ENCODE measurements around the gene TNMD. TPM values are rescaled to one million over a fixed set of nuclear protein-coding genes. Genes with fewer than 3 reads are reported as not detected.
A peak's percentile ranks its signal among the peaks of the same experiment; 100 is the strongest.

The TNMD gene
- total RNA-seq, 4 donors from 2014 or later, result 0.84 to 1.8 (median 0.99) TPM

DNA sequence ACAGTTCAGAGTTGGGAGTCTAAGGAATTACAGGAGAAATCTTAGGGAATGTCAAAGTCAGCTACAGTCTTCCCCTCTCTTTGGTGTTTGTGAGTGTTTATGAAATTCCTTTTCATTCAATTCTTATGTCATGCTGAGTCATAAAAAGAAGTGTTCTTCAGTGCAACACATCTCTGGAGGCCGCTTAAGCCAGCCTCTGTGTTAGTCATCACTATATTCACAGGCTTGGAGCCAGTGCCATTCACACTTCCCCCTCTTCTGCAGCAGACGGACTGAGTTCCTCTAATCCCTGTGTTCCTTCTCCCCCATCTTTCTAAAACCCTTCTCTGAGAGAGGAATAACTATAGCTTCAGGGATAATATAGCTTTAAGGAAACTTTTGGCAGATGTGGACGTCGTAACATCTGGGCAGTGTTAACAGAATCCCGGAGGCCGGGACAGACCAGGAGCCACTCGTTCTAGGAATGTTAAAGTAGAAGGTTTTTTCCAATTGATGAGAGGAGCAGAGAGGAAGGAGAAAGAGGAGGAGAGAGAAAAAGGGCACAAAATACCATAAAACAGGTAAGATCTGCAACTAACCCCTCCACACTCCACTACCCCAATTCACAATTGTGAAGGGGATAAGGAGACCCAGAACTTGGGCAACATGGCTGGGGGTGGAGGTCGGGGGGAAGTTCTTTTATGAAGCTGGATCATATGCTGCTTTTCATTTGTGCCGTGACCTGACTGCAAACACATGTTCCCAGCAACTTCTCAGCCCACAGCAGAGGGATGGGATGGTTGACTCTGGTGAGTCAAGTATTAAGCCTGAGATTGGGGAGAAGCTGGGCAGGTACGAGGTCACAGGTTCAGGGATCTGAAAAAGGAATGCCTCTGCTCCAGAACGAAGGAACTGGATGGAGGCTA is 59.5 kb downstream of the TNMD start, which contains the start of gene SRPX2:
Gene SRPX2 (plus strand): TSS at position 244 of the 905 bp plus-strand sequence. CDS start 2,124 bp downstream, outside the sequence.
- intact Hi-C loops (cut with DNase I; ENCODE audit: low total_unique reads), result no loop called here
- TF ChIP-seq POLR2A (IDR thresholded peaks at IDR 0.05), result no peak
- WGBS, 2 donors, result 27 to 36% methylated on average over 11 of the region's 11 CpGs
- H3K4me3 ChIP-seq (ENCODE audit: low read depth, poor library complexity, severe bottlenecking), result no peak within 1 kb of the TSS
- peak in 1 of 2 donors; percentile 45 for DNase-seq (ENCODE audit: low spot score in 2 of 2)

DNA sequence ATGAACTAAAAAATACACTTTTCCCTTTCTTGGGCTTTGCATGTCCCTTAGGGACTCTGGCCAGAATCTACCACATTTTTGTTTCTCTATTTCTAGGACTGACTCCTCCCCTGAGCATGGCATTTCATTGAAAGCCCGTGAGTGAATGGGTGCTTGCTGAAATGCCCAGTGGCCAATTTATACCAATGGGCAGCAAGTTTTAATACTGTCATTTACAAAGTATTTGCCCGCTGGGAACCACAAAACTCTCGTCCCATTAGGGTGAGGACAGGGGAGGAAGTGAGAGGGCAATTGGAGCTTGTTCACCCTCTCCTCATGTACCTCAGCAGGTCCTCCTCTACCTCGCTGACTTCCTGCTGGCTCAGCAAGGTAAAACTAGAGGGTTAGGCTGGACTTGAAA is 60.4 kb downstream of the TNMD start:
- DNase-seq (ENCODE audit: low spot score in 2 of 2), result no peak
- TF ChIP-seq POLR2A (IDR thresholded peaks at IDR 0.05), result no peak
- TF ChIP-seq, protein P1, sequence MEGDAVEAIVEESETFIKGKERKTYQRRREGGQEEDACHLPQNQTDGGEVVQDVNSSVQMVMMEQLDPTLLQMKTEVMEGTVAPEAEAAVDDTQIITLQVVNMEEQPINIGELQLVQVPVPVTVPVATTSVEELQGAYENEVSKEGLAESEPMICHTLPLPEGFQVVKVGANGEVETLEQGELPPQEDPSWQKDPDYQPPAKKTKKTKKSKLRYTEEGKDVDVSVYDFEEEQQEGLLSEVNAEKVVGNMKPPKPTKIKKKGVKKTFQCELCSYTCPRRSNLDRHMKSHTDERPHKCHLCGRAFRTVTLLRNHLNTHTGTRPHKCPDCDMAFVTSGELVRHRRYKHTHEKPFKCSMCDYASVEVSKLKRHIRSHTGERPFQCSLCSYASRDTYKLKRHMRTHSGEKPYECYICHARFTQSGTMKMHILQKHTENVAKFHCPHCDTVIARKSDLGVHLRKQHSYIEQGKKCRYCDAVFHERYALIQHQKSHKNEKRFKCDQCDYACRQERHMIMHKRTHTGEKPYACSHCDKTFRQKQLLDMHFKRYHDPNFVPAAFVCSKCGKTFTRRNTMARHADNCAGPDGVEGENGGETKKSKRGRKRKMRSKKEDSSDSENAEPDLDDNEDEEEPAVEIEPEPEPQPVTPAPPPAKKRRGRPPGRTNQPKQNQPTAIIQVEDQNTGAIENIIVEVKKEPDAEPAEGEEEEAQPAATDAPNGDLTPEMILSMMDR (IDR thresholded peaks at IDR 0.05), result no peak
- intact Hi-C loops (cut with DNase I; ENCODE audit: low total_unique reads), result no loop called here
- H3K4me3 ChIP-seq (ENCODE audit: low read depth, poor library complexity, severe bottlenecking), result no peak overlapping the region
- WGBS, 2 donors, result 52 to 80% methylated on average over 4 of the region's 4 CpGs

GRCh38 chrX:100647095-100647494 is 62.4 kb downstream of the TNMD start:
- intact Hi-C loops (cut with DNase I; ENCODE audit: low total_unique reads), result no loop called here
- TF ChIP-seq, protein P1 (IDR thresholded peaks at IDR 0.05), result no peak
- TF ChIP-seq POLR2A (IDR thresholded peaks at IDR 0.05), result no peak
- no peak for DNase-seq (ENCODE audit: low spot score in 2 of 2)
- no peak overlapping the region for H3K4me3 ChIP-seq (ENCODE audit: low read depth, poor library complexity, severe bottlenecking)
- 12 to 78% methylated on average over 1 of the region's 1 CpG for WGBS, 2 donors

GRCh38 chrX:100647739-100648138 is 63.0 kb downstream of the TNMD start:
- H3K4me3 ChIP-seq (ENCODE audit: low read depth, poor library complexity, severe bottlenecking), result no peak overlapping the region
- no peak for DNase-seq (ENCODE audit: low spot score in 2 of 2)
- 69 to 93% methylated on average over 2 of the region's 2 CpGs for WGBS, 2 donors
- TF ChIP-seq, protein P1 (IDR thresholded peaks at IDR 0.05), result no peak
- no peak for TF ChIP-seq POLR2A (IDR thresholded peaks at IDR 0.05)
- intact Hi-C loops (cut with DNase I; ENCODE audit: low total_unique reads), result no loop called here

DNA sequence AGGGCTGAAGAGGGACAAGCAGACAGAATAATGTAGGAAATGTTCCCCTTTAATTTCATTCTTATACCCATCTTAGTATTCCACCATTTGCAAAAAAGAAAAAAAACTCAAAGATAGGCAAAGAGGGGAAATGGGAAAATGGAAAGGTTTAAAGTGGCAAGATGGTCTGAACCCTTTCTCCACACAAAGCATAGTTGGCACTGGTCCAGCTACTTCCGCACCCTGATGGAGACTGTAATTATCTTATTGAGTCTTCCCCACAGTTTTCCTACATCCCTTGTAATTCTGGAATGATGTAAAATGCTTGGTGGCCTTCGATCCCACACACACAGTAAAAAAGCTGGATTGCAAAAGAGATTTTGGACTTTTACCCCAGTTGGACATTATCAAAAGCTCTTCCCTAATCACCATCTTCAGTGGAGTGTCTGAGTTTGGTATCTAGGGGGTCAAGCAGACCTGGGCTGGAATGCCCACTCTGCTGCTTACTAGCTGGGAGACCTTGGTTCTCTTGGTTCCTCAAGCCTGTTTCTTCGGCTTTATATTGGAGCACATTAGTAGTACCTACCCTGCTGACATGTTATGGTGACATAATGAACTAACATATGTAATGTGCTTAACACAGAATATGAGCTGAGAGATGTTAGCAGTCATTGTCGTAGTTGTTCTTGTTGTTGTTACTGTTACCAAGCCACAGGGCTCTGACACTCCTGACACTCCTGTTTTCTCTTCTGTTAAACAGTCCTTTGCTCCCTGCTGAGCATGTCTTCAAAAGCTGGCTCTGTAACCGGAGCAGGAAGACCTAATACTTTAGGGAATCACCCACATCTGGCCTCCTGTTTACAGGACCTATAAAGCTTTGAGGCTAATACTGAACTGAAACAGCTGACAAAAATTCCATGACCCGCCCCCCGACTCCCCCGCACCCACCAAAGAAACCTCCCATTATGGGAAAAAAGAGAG is 64.0 kb downstream of the TNMD start:
- no peak for DNase-seq (ENCODE audit: low spot score in 2 of 2)
- 35 to 53% methylated on average over 8 of the region's 8 CpGs for WGBS, 2 donors
- H3K4me3 ChIP-seq (ENCODE audit: low read depth, poor library complexity, severe bottlenecking), result no peak overlapping the region
- TF ChIP-seq, protein P1 (IDR thresholded peaks at IDR 0.05), result no peak
- TF ChIP-seq POLR2A (IDR thresholded peaks at IDR 0.05), result no peak
- intact Hi-C loops (cut with DNase I; ENCODE audit: low total_unique reads), result no loop called here

Other genes with a start within 250 kb of the TNMD start
- 1 to 10 TPM in 2 of 4 donors, under 1 TPM in 2; 0.38 to 2.7 (median 1.4) TPM for gene PCDH19, start 174.7 kb upstream of the TNMD start, total RNA-seq
- gene TSPAN6, start 51.9 kb downstream of the TNMD start, total RNA-seq, result 10 to 100 TPM in 3 of 4 donors, 1 to 10 TPM in 1; 8.2 to 20.1 (median 15.9) TPM
- gene SRPX2, start 59.3 kb downstream of the TNMD start, total RNA-seq, result 10 to 100 TPM in 1 of 4 donors, 1 to 10 TPM in 3; 8.1 to 17.6 (median 8.7) TPM
- 1 to 10 TPM; 1.7 to 6.4 (median 4.0) TPM for gene SYTL4, start 147.2 kb downstream of the TNMD start, total RNA-seq
- 10 to 100 TPM in 3 of 4 donors, 1 to 10 TPM in 1; 8.0 to 10.9 (median 10.6) TPM for gene CSTF2, start 235.5 kb downstream of the TNMD start, total RNA-seq